GM12878 (cell line): ENCODE measurements around the gene FGD5. TPM values are rescaled to one million over a fixed set of nuclear protein-coding genes. Genes with fewer than 3 reads are reported as not detected.

Experiments
- ATAC-seq: fragments of 200-7000 bp; cut with Tn5 transposase; 3 replicates; pipeline ENCODE4 v1.9.1; 2020; ENCODE audit warnings: mild to moderate bottlenecking, moderate library complexity
- BruUV-seq: library from RNA; stranded (reverse); fragments of 400-500 nt; replicated peaks from 2 replicates; lab custom pipeline; 2021; lab: Mats Ljungman, UMichigan
- CTCF ChIA-PET: fragments of 300-600 bp; sonication (Branson Sonifier 250); formaldehyde crosslinking; extraction: SDS; loops from one replicate; lab custom pipeline; 2021; ENCODE audit warnings: inconsistent platforms; lab: Yijun Ruan, JAX
- POLR2A ChIA-PET: fragments of 350-600 bp; formaldehyde crosslinking; extraction: SDS; loops from one replicate; lab custom pipeline; 2021; ENCODE audit warnings: inconsistent platforms; lab: Charles Lee
- RAD21 ChIA-PET: fragments of 300-600 bp; sonication (Branson Sonifier 250); formaldehyde crosslinking; loops from one replicate; lab custom pipeline; 2023; ENCODE audit warnings: antibody characterized with exemption; ENCODE audit not compliant: unreplicated experiment; lab: Charles Lee
- SMC1A ChIA-PET: fragments of 300-600 bp; sonication (Branson Sonifier 250); formaldehyde crosslinking; loops from one replicate; lab custom pipeline; 2023; ENCODE audit not compliant: unreplicated experiment, uncharacterized antibody; lab: Charles Lee
- DNase-seq: peaks from one replicate; pipeline ENCODE4 v3.0.0-alpha.2; 2011; ENCODE audit warnings: low read depth, low spot score
- FAIRE-seq: peaks from 3 replicates; lab custom pipeline; 2011; peaks lifted over from hg19 to GRCh38; lab: Jason Lieb, UNC
- H2AFZ ChIP-seq: 2 replicates; pipeline ENCODE4 v1.6.0; 2011; ENCODE audit warnings: low read depth, low read length, control low read depth; ENCODE audit not compliant: control insufficient read depth
- H3K27ac ChIP-seq: 2 replicates; pipeline ENCODE4 v1.5.1; 2011; ENCODE audit warnings: control low read depth; ENCODE audit not compliant: control insufficient read depth, insufficient read depth
- H3K27me3 ChIP-seq, 2 experiments: replicated peaks in 1 of 2; 2 replicates each; pipeline versions ENCODE4 v1.6.0 to v1.6.1; 2011; ENCODE audit warnings: low read length in 1 of 2; ENCODE audit not compliant: control insufficient read depth in 2 of 2, insufficient read depth in 2 of 2
- H3K36me3 ChIP-seq, 2 experiments: 2 replicates each; pipeline ENCODE4 v1.5.1; 2011; ENCODE audit warnings: low read length in 1 of 2; ENCODE audit not compliant: control insufficient read depth in 2 of 2, insufficient read depth in 2 of 2
- H3K4me1 ChIP-seq: 2 replicates; pipeline ENCODE4 v1.6.1; 2011; ENCODE audit warnings: mild to moderate bottlenecking, low read length, moderate library complexity, mixed read lengths; ENCODE audit not compliant: control insufficient read depth, insufficient read depth
- H3K4me2 ChIP-seq: 2 replicates; pipeline ENCODE4 v1.6.0; 2011; ENCODE audit warnings: control low read depth; ENCODE audit not compliant: control insufficient read depth, insufficient read depth
- H3K4me3 ChIP-seq: fragments of 200-600 bp; sonication (generic); 2 replicates; pipeline ENCODE4 v1.5.1; 2016
- H3K79me2 ChIP-seq: 2 replicates; pipeline ENCODE4 v1.6.0; 2011; ENCODE audit warnings: low read length; ENCODE audit not compliant: control insufficient read depth, insufficient read depth
- H3K9ac ChIP-seq: 2 replicates; pipeline ENCODE4 v1.8.0; 2011; ENCODE audit warnings: low read length, control low read depth, mixed read lengths; ENCODE audit not compliant: control insufficient read depth, insufficient read depth
- H3K9me3 ChIP-seq: replicated peaks from 3 replicates; pipeline ENCODE4 v1.5.1; 2011; ENCODE audit warnings: mild to moderate bottlenecking, low read length; ENCODE audit not compliant: control insufficient read depth, insufficient read depth
- H4K20me1 ChIP-seq: 2 replicates; pipeline ENCODE4 v1.6.0; 2011; ENCODE audit not compliant: control insufficient read depth, insufficient read depth
- ATF3 ChIP-seq: IDR thresholded peaks from 2 replicates; pipeline ENCODE4 v1.6.1; 2011; ENCODE audit warnings: low read depth, mild to moderate bottlenecking, low read length, moderate library complexity, borderline replicate concordance; ENCODE audit errors: extremely low read depth
- ATF7 ChIP-seq: fragments of 450-650 bp; IDR thresholded peaks from 2 replicates; pipeline ENCODE4 v1.6.1; 2016; ENCODE audit warnings: low read depth, mild to moderate bottlenecking
- BACH1 ChIP-seq: fragments of 450-650 bp; IDR thresholded peaks from 2 replicates; pipeline ENCODE4 v1.6.1; 2017; ENCODE audit warnings: mild to moderate bottlenecking, borderline replicate concordance
- BCL11A ChIP-seq: IDR thresholded peaks from 2 replicates; pipeline ENCODE4 v1.6.1; 2011; ENCODE audit warnings: low read depth, low read length
- BMI1 ChIP-seq: fragments of 450-650 bp; IDR thresholded peaks from 2 replicates; pipeline ENCODE4 v1.6.1; 2016; ENCODE audit warnings: mild to moderate bottlenecking, moderate library complexity, borderline replicate concordance
- CHD1 ChIP-seq: IDR thresholded peaks from 2 replicates; pipeline ENCODE4 v1.6.1; 2012; ENCODE audit warnings: low read depth, low read length, improper control_type of control experiment
- CREB1 ChIP-seq: IDR thresholded peaks from 2 replicates; pipeline ENCODE4 v1.6.1; 2012; ENCODE audit warnings: low read depth, mild to moderate bottlenecking, inconsistent platforms
- CTCF ChIP-seq, 3 experiments: IDR thresholded peaks in 2 of 3; conservative IDR thresholded peaks in 1 of 3; 2 replicates each; pipeline ENCODE4 v1.5.1; 2011; ENCODE audit warnings: low read depth in 3 of 3, low read length in 3 of 3, mild to moderate bottlenecking in 3 of 3, control low read depth in 2 of 3, moderate library complexity in 2 of 3, inconsistent platforms in 1 of 3, mixed read lengths in 1 of 3; ENCODE audit not compliant: control insufficient read depth in 2 of 3, insufficient read depth in 1 of 3; ENCODE audit errors: extremely low read depth in 1 of 3
- DPF2 ChIP-seq: fragments of 450-650 bp; IDR thresholded peaks from 2 replicates; pipeline ENCODE4 v1.6.1; 2017; ENCODE audit warnings: mild to moderate bottlenecking
- IKZF1 ChIP-seq: fragments of 450-650 bp; conservative IDR thresholded peaks from 2 replicates; pipeline ENCODE4 v1.6.1; 2017; ENCODE audit warnings: antibody characterized with exemption, mild to moderate bottlenecking
- IKZF2 ChIP-seq, 2 experiments: fragments of 450-650 bp; IDR thresholded peaks; 2 replicates each; pipeline ENCODE4 v1.6.1; 2017; ENCODE audit warnings: mild to moderate bottlenecking in 2 of 2, moderate library complexity in 2 of 2
- MYC ChIP-seq: IDR thresholded peaks from 2 replicates; pipeline ENCODE4 v1.6.1; 2011; ENCODE audit warnings: mild to moderate bottlenecking, low read length, moderate library complexity, inconsistent platforms; ENCODE audit not compliant: insufficient read depth, insufficient replicate concordance, insufficient read length, severe bottlenecking
- PAX8 ChIP-seq: fragments of 450-650 bp; IDR thresholded peaks from 2 replicates; pipeline ENCODE4 v1.6.1; 2017; ENCODE audit warnings: mild to moderate bottlenecking, moderate library complexity
- RAD21 ChIP-seq: IDR thresholded peaks from 2 replicates; pipeline ENCODE4 v1.6.1; 2011; ENCODE audit warnings: mild to moderate bottlenecking, low read depth, low read length, moderate library complexity; ENCODE audit not compliant: insufficient read depth
- RBBP5 ChIP-seq: fragments of 200-600 bp; sonication (generic); conservative IDR thresholded peaks from 2 replicates; pipeline ENCODE4 v1.6.1; 2016
- SMAD1 ChIP-seq: fragments of 450-650 bp; IDR thresholded peaks from 2 replicates; pipeline ENCODE4 v1.6.1; 2018; ENCODE audit warnings: mild to moderate bottlenecking, low read depth; ENCODE audit not compliant: partially characterized antibody
- SMC3 ChIP-seq: IDR thresholded peaks from 2 replicates; pipeline ENCODE4 v1.6.1; 2011; ENCODE audit warnings: low read length, improper control_type of control experiment, borderline replicate concordance
- YY1 ChIP-seq: IDR thresholded peaks from 2 replicates; pipeline ENCODE4 v1.6.1; 2011; ENCODE audit warnings: low read depth, mild to moderate bottlenecking, low read length
- ZNF384 ChIP-seq: IDR thresholded peaks from 2 replicates; pipeline ENCODE4 v1.6.1; 2012; ENCODE audit warnings: low read depth, mild to moderate bottlenecking, low read length, improper control_type of control experiment, borderline replicate concordance
- ZNF622 ChIP-seq: fragments of 450-650 bp; IDR thresholded peaks from 2 replicates; pipeline ENCODE4 v1.6.1; 2017; ENCODE audit warnings: mild to moderate bottlenecking, inconsistent platforms
- ZSCAN29 ChIP-seq: fragments of 450-650 bp; IDR thresholded peaks from 2 replicates; pipeline ENCODE4 v1.6.1; 2017; ENCODE audit warnings: mild to moderate bottlenecking, moderate library complexity
- WGBS: methylation state at CpG from one replicate; pipeline ENCODE4 v1.1.6; 2016; ENCODE audit warnings: low lambda C conversion rate; ENCODE audit not compliant: insufficient replicate concordance, insufficient coverage; ENCODE audit errors: missing lambda C conversion rate; 5-methylcytosine and 5-hydroxymethylcytosine counted together
- in situ Hi-C: fragments of 300-500 bp; cut with MboI; formaldehyde crosslinking; loops from 9 replicates; pipeline ENCODE4 v1.14.3; 2018; ENCODE audit warnings: mixed read lengths
- intact Hi-C: fragments of 100-400 bp; cut with micrococcal nuclease; formaldehyde crosslinking; loops from one replicate; pipeline ENCODE4 v1.14.2; 2022; ENCODE audit not compliant: unreplicated experiment
- polyA plus RNA-seq, 11 experiments: library from polyadenylated mRNA; depleted of rRNA in 4 of 11; unstranded in 6 of 11; stranded (reverse) in 5 of 11; fragments of >200 nt; fragmentation: Nextera tagmentation in 4 of 11; fragmentation: Illumina TruSeq in 1 of 11; extraction: Ambion mirVana in 4 of 11; extraction: Trizol in 1 of 11; gene quantifications; 1 replicate in 1 of 11; 2 replicates in 10 of 11; pipeline versions ENCODE4 v1.2.1 to v1.2.3, GENCODE V29; 2011 to 2016; ENCODE audit warnings: inconsistent platforms in 2 of 11, missing spikeins in 2 of 11, low read depth in 1 of 11
- total RNA-seq, 4 experiments: library from RNA; depleted of rRNA in 3 of 4; stranded (reverse); fragments of >200 nt in 3 of 4; fragmentation: Illumina TruSeq in 1 of 4; extraction: Trizol in 1 of 4; gene quantifications; 2 replicates each; pipeline versions ENCODE4 v1.2.1 to v1.2.3, GENCODE V29; 2013 to 2021
- TF ChIP-seq, protein P1 (sequence below): fragments of 450-650 bp; IDR thresholded peaks from 2 replicates; pipeline ENCODE4 v1.6.1; 2016; ENCODE audit warnings: mild to moderate bottlenecking

Gene FGD5
- total and polyA plus RNA-seq, 10 of the 15 experiments (the other 5 are each of a cell fraction or from before 2014, with no cell fraction given), result 0.03 to 0.13 (median 0.11) TPM; not detected in 3

DNA sequence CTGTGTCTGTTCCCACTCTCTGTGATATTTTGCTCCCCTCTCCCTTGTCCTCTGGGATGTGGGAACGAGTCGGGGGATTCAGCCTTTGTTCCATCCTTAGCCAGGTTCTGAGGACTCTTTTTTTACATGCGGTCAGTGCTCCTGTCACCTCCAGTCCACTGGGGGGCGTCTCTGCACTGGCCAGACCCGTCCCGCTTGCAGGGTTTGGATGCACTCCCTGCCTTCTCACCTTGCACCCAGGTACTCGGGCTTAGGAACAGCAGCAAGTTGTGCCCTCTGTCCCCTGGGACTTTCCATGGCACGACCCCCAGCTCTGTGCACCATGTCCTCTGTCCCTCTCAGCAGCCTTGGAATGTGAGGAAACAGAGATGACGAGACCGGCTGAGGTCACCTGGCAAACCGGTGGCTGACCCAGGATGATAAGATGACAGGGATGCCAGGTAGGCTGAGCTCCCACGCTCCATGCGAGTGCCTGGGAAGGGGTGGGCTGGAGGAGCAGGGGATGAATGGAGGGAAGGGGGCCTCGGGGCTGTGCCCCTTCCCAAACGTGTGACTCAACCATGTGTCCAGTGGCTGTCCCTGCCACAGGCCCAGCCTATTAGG lies 27.3 kb upstream of the FGD5 start:
- Histone ChIP-seq H3K4me2 (no peak overlapping the region), H3K27me3 (no peaks in the 10 kb centered on the region; a peak in 1 of 4 replicates), H3K9me3 (no peaks in the 10 kb centered on the region), H2AFZ (no peak overlapping the region), H3K27ac (no peak overlapping the region), H3K36me3 (no peaks in the 10 kb centered on the region), H3K9ac (no peak overlapping the region), H3K79me2 (no peaks in the 10 kb centered on the region), H3K4me1 (no peaks in the 10 kb centered on the region), H4K20me1 (no peaks in the 10 kb centered on the region), H3K4me3 (no peak overlapping the region)
- BruUV-seq, result no TSS peak
- CTCF ChIA-PET, result interaction anchor here (0.6 to 7.1 kb wide), 12 partner anchors 10 to 212 kb away, joined by 3 to 53 read pairs (median 4); partner anchors contain the start of gene CCDC174
- POLR2A ChIA-PET, result no interaction called here
- WGBS, result 25% methylated on average over 15 of the region's 15 CpGs
- RAD21 ChIA-PET, result interaction anchor here (0.9 to 4.8 kb wide), 3 partner anchors 11 to 130 kb away, joined by 3 to 47 read pairs (median 4); no protein-coding TSS in a partner anchor
- DNase-seq (no peak), FAIRE-seq (peak; percentile 56), ATAC-seq (peak; percentile 91)
- intact Hi-C loops, result loop anchor here (1.0 kb wide), 2 partner anchors 125 to 130 kb away; no protein-coding TSS in a partner anchor
- SMC1A ChIA-PET, result interaction anchor here (0.9 to 1.5 kb wide), 7 partner anchors 10 to 136 kb away, joined by 3 to 13 read pairs (median 5); no protein-coding TSS in a partner anchor
- in situ Hi-C loops, result no loop called here
- no peak for TF ChIP-seq CHD1
- TF ChIP-seq RAD21, result peak; percentile 80
- TF ChIP-seq DPF2, result no peak
- no peak for TF ChIP-seq IKZF1
- TF ChIP-seq ZSCAN29, result no peak
- no peak for TF ChIP-seq ATF3
- TF ChIP-seq BMI1, result no peak
- TF ChIP-seq SMAD1, result no peak
- no peak for TF ChIP-seq ZNF622
- no peak for TF ChIP-seq RBBP5
- no peak for TF ChIP-seq ZNF384
- no peak for TF ChIP-seq BACH1
- no peak for TF ChIP-seq ATF7
- no peak for TF ChIP-seq CREB1
- TF ChIP-seq, protein P1, sequence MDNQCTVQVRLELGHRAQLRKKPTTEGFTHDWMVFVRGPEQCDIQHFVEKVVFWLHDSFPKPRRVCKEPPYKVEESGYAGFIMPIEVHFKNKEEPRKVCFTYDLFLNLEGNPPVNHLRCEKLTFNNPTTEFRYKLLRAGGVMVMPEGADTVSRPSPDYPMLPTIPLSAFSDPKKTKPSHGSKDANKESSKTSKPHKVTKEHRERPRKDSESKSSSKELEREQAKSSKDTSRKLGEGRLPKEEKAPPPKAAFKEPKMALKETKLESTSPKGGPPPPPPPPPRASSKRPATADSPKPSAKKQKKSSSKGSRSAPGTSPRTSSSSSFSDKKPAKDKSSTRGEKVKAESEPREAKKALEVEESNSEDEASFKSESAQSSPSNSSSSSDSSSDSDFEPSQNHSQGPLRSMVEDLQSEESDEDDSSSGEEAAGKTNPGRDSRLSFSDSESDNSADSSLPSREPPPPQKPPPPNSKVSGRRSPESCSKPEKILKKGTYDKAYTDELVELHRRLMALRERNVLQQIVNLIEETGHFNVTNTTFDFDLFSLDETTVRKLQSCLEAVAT, result no peak
- peak; percentile 63 to 76 (median 76) for TF ChIP-seq CTCF (IDR thresholded peaks at IDR 0.05 in 2 of 3, conservative IDR thresholded peaks at IDR 0.05 in 1 of 3; ENCODE audit: control insufficient read depth in 2 of 3, extremely low read depth in 1 of 3, insufficient read depth in 1 of 3, low read depth in 3 of 3, low read length in 3 of 3)
- peak; percentile 80 for TF ChIP-seq SMC3
- no peak for TF ChIP-seq MYC
- peak; percentile 45; the same call in 1 of the 2 replicates for TF ChIP-seq YY1
- no peak for TF ChIP-seq BCL11A
- TF ChIP-seq IKZF2 (IDR thresholded peaks at IDR 0.05), result no peak
- TF ChIP-seq PAX8, result no peak
